Activated CD4-positive, alpha-beta T cell treated with anti-CD3 and anti-CD28 coated beads, Interleukin-2, amount 50 U/mL, for 4 hours (primary cell): ENCODE measurements around the gene USP32.
"Not testable (repeated sequence)": the region's sequence is repeated elsewhere in the genome, so short reads cannot be mapped to it uniquely, and the experiment has no call there.

Source experiments
- DNase-seq, 2 experiments: peaks; one replicate each; pipeline ENCODE4 v3.0.0-alpha.2; 2020

Gene USP32

DNA sequence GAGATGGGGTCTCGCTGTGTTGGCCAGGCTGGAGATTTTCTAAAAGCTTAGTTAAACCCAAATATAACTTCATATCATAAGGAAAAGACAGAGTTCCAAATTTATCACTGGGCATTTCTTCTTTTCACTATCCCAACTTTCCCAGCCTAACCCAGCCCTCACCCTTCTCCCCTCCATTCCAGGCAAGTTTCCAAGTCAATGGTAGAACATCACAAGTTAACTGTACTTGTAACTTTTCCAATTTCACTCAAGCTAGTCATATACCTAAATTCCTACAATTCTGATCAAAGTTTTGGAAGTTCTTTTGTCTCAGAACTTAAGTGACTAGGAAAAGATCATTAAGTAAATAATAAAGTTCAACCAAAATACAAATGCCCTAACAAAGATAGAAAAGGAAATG is 61.2 kb downstream of the USP32 start:
- DNase-seq = no peak

DNA sequence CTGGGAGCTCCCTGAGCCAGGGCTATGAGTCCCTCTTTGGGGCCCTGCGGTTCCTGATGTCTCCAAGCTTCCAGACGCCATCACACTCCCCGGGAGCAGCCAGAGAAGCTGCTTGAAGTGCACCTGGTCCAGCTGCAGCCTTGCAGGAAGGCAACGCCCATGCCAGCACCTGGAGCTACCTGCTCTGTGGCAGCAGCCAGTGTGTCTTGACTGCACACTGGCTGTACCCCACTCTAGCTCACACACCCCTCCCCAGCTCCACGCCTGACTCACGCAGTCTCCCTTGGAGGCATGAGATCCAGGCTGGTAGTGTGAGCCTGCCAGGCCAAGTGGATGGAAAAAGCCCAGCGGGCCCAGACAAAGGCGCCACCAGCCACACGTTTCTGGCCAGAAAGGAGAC is 63.3 kb downstream of the USP32 start:
- no peak for DNase-seq

GRCh38 chr17:60327901-60328273 is 64.0 kb downstream of the USP32 start:
- no peak for DNase-seq

DNA sequence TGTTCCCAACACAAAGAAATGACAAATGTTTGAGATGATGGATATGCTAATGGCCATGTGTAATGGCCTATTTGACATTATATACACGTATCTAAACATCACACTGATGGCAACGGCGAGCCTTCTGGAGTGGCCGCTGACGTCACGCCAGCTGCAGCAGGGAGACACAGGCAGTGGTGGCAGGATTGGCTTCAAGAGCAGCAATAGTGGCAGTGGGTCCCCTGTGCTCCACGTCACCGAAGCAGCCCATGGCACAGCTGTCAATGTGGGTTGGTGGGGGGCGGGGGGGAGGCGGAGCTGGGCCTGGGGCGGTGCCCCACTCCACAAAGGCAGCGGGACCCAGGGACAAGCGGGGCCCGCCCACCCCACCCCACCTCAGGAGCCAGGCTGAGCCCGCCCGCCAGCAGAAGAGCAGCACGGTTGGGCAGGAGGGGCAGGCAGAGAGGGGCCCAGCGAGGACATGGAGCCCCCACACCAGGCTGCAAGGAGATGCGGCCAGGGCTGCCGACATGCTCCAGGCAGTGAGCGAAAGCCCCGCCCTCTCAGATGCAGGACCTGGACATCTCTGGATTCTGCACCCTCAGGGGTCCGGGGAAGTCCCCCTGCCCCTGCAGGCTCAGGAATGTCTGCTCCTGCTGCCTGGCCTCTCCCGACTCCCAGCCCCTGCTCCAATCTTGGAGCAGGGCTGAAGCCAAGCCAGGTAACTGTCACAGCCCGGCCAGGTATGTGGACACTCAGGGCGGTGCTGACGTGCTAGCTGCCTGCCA is 64.6 kb downstream of the USP32 start:
- no peak for DNase-seq

DNA sequence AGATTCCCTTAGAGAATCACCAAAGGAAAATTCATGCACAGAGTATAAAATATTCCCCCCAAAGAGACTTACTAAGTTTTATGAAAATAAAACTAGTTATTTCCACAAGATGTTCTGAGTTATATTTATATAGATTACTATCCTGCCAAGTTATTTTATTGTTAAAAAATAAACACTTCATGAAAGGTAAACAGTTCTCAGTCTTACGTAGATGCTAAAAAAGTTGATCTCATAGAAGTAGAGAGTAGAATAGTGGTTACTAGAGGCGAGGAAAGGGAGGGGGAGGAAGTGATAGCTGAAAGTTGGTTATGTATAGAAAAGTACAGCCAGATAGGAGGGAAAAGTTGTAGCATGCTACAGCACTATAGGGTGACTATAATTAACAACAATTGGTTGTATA is 65.2 kb downstream of the USP32 start:
- DNase-seq = no peak

- DNase-seq = no peak
Measured at GRCh38 chr17:60325730-60326524, 66.0 kb downstream of the USP32 start.

DNA sequence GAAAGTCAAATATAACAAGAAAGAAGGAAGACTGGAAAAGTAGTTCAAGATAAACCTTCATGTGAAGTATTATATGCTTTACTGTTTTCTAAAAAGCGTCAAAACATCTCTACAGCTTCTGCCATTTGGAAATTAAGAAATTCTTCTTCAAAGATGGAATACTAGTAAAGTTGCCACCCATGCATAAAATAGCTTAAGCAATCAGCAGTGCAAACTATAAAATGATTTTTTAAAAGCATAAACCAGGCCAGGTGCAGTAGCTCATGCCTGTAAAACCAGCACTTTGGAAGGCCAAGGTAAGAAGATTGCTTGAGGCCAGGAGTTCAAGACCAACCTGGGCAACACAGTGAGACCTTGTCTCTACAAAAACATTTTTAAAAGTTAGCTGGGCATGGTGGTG is 68.2 kb downstream of the USP32 start:
- DNase-seq = no peak

DNA sequence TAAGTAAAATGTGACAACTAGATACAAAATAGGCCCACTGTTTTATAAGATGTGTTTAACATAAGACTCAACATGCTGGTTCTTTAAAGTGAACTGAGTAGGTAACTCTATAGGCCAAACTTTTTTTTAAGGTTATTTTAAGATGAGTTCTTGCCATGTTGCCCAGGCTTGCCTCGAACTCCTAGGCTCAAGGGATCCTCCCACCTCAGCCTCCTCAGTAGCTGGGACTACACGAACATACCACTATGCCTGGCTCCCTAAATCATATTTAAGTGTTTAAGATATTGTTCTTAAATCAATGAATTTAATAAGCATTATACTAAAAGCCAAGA is 69.9 kb downstream of the USP32 start:
- no peak for DNase-seq

DNA sequence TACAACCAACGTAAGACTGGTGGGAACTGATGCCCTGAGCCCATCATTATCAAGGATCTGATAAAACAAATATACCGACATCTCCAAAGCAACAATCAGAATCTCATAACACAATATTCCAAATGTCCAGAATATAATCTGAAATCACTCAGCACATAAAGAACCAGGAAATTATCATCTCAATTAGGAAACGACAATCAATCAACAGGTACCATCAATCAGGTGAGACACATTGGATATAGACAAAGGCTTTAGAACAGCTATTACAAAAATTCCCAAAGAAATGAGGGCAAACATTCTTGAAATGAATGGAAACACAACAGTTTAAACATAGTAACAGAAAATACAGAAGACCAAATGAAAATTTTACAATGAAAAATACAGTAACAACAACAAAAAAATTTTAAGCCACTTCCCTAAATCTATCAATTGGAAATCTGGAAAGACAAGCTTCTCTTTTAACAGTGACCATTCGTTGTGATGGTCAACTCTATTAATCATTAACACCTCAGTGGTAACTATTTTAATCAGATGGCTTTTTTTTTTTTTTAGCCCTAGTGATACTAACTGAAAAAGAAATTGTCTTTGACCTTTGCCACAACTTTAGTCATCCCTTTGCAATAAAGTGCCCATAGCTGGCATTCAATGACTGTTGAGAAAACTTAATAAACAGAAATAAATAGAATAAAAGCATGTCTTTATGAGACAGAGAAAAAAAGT is 70.4 kb downstream of the USP32 start:
- no peak for DNase-seq

- no peak for DNase-seq
Measured at GRCh38 chr17:60318830-60319229, 73.1 kb downstream of the USP32 start.

- no peak for DNase-seq
Measured at GRCh38 chr17:60318326-60318725, 73.6 kb downstream of the USP32 start.

DNA sequence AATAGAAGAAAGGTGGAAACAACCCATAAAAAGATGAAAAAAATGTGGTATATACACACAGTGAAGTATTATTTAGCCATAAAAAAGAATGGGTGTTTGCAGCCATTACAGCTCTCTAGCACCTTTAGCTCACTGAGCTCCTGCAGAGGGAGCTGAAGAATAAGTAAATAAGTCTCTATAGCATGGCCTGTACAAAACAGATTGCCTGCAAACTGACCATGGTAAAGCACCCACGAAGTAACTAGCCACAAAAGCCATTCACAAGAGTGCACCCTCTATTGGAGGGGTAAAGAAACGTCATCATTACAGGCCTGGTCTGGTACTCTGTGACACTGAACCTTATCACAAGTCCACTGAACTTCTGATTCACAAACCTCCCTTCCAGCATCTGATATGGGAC is 76.3 kb downstream of the USP32 start:
- DNase-seq = no peak

GRCh38 chr17:60314900-60315299 is 77.0 kb downstream of the USP32 start:
- DNase-seq = not testable (repeated sequence)

- no peak for DNase-seq
Measured at GRCh38 chr17:60314423-60314822, 77.5 kb downstream of the USP32 start.

GRCh38 chr17:60311936-60312335 is 80.0 kb downstream of the USP32 start:
- no peak for DNase-seq

DNA sequence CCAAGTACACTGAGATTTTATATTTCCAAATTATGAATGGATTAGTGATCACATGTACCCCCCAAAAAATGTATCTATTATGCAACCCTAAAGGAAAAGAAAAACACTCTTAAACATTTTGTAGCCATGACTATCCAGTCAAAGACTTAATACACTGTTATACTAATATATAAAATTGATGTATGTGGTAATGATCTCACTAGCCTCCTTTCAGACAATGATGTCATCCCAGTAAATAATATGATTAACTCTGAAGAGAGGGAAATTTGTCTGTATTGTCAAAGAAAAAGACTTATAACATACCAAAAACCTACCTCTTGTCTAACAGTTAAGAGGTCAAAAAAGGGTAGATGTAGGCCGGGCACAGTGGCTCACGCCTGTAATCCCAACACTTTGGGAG is 80.7 kb downstream of the USP32 start:
- DNase-seq = no peak

DNA sequence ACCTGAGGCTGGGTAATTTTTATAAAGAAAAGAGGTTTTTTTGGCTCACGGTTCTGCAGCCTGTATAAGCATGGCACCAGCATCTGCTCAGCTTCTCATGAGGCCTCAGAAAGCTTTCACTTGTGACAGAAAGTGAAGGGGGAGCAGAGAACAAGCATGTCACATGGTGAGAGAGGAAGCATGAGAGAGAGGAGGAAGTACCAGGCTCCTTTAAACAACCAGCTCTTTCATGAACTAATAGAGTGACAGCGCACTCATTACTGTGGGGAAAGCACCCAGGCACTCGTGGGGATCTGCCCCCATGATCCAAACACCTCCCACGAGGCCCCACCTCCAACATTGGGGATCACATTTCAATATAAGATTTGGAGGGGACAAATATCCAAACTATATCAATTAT is 86.8 kb downstream of the USP32 start:
- no peak for DNase-seq

GRCh38 chr17:60304502-60304901 is 87.4 kb downstream of the USP32 start:
- no peak for DNase-seq

DNA sequence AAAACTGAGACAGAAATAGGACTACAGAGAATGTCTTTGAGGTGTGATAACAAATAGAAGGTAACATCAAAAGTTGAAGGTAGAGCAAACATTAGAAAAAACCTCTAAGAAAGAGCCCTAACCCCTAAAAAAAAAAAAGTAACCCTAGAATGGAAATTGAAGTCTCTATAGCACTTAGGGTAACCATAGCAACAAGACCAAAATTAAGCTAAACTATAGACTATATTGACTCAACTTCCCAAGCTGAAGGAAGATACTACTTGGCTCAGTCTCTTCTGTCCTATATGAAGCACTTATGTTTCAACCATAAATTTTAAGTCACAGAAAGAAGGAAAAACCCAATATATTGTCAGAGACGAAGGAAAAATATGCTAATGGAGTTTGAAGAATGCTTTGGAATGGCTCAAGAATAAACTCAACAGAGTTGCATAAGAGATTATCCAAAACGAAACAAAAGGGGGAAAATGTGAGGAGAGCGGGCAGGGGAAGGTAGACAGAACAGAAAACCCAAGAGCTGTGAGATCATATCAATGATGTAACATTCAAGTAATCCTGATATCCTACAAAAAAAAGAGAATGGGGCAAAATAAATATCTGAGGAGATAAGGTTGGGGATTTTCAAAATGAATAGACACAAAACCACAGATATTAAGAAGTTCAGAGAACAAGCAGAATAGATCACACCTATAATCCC is 88.4 kb downstream of the USP32 start:
- DNase-seq = no peak

GRCh38 chr17:60301649-60302048 is 90.3 kb downstream of the USP32 start:
- DNase-seq = no peak

DNA sequence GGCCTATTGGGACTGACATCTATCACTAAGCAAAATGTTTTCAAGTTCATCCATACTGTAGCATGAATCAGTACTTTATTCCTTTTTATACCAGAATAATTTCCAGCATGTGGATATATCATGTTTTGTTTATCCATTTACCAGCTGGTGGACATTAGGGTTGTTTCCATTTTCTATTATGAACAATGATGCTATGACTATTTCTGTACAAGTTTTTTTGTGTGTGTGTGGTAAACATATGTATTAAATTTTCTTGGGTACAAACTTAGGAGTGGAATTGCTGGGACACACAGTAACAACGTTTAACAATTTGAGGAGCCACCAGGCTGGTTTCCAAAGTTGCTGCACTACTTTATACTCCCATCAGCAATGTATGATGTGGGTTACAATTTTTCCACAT is 91.0 kb downstream of the USP32 start:
- no peak for DNase-seq

DNA sequence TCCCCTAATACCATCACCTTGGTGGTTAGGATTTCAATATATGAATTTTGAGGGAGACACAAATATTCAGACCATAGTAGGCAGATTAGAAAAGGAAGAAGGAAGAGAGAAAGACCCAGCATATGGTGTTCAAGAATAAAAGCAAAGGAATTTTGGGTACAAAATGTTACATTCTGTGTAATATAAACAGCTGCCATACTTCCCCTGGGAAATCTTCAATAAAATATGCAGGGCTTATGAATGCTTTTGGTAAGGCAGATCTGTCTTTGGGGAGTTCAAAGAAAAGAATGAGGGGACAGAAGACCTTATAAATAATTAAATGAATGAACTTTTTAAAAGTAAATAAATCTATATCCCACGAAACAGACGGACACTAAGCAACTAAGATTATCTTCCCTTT is 91.9 kb downstream of the USP32 start:
- no peak for DNase-seq

GRCh38 chr17:60297760-60298401 is 94.1 kb downstream of the USP32 start:
- no peak for DNase-seq
